Fibroblast of lung (primary cell): ENCODE data around the gene PTPN23. TPM values are rescaled to one million over a fixed set of nuclear protein-coding genes. Genes with fewer than 3 reads are reported as not detected.

Experiments
- DNase-seq, 2 donors: peaks; one replicate each; pipeline versions ENCODE4 v3.0.0 to v3.0.0-alpha.2; 2010; ENCODE audit warnings: low read depth in 2 of 2
- H2AFZ ChIP-seq: 2 replicates; pipeline ENCODE4 v1.5.1; 2012; ENCODE audit warnings: low read length, control low read depth, inconsistent platforms
- H3K27ac ChIP-seq: 2 replicates; pipeline ENCODE4 v1.5.1; 2011; ENCODE audit warnings: low read length, control low read depth; ENCODE audit not compliant: insufficient read depth
- H3K27me3 ChIP-seq: 2 replicates; pipeline ENCODE4 v1.5.1; 2011; ENCODE audit warnings: mild to moderate bottlenecking, low read length; ENCODE audit not compliant: control insufficient read depth, insufficient read depth
- H3K36me3 ChIP-seq: 2 replicates; pipeline ENCODE4 v1.5.1; 2011; ENCODE audit warnings: low read length; ENCODE audit not compliant: control insufficient read depth, insufficient read depth
- H3K4me1 ChIP-seq: 2 replicates; pipeline ENCODE4 v1.5.1; 2011; ENCODE audit warnings: low read length; ENCODE audit not compliant: control insufficient read depth, insufficient read depth; ENCODE audit errors: extremely low read depth
- H3K4me2 ChIP-seq: 2 replicates; pipeline ENCODE4 v1.5.1; 2011; ENCODE audit warnings: low read length, control low read depth; ENCODE audit not compliant: insufficient read depth; ENCODE audit errors: extremely low read depth
- H3K4me3 ChIP-seq, 4 experiments: fragments of 200-600 bp in 1 of 4; sonication (generic) in 1 of 4; replicated peaks in 1 of 4; 2 replicates each; pipeline ENCODE4 v1.5.1; 2011 to 2016; ENCODE audit warnings: low read length in 4 of 4, low read depth in 3 of 4, mild to moderate bottlenecking in 3 of 4, control low read depth in 2 of 4, inconsistent platforms in 1 of 4, mixed read lengths in 1 of 4; ENCODE audit not compliant: insufficient read depth in 1 of 4; ENCODE audit errors: control extremely low read depth in 1 of 4
- H3K79me2 ChIP-seq: 2 replicates; pipeline ENCODE4 v1.5.1; 2012; ENCODE audit warnings: mild to moderate bottlenecking, low read length, inconsistent platforms; ENCODE audit not compliant: control insufficient read depth, insufficient read depth
- H3K9ac ChIP-seq: 2 replicates; pipeline ENCODE4 v1.5.1; 2011; ENCODE audit warnings: mild to moderate bottlenecking, low read length, control low read depth; ENCODE audit not compliant: insufficient read depth
- H3K9me3 ChIP-seq: 2 replicates; pipeline ENCODE4 v1.5.1; 2012; ENCODE audit warnings: low read depth, low read length; ENCODE audit not compliant: control insufficient read depth, insufficient read depth
- H4K20me1 ChIP-seq: 2 replicates; pipeline ENCODE4 v1.5.1; 2011; ENCODE audit warnings: low read length; ENCODE audit not compliant: control insufficient read depth, insufficient read depth; ENCODE audit errors: extremely low read depth
- EZH2 ChIP-seq: IDR thresholded peaks from 2 replicates; pipeline ENCODE4 v1.5.1; 2012; ENCODE audit warnings: low read length, control low read depth, mild to moderate bottlenecking; ENCODE audit errors: missing control alignments
- polyA plus RNA-seq, 2 donors: library from polyadenylated mRNA; depleted of rRNA in 1 of 2; stranded (reverse) in 1 of 2; unstranded in 1 of 2; fragments of >200 nt; gene quantifications; 2 replicates each; pipeline ENCODE4 v1.2.1, GENCODE V29; 2011 to 2012; ENCODE audit warnings: missing spikeins in 1 of 2
- total RNA-seq: library from RNA; depleted of rRNA; stranded (reverse); fragments of >200 nt; gene quantifications from 2 replicates; pipeline ENCODE4 v1.2.1, GENCODE V29; 2014
- TF ChIP-seq, protein P1 (sequence below), 2 donors: IDR thresholded peaks in 1 of 2; conservative IDR thresholded peaks in 1 of 2; 1 replicate in 1 of 2; 2 replicates in 1 of 2; pipeline ENCODE4 v1.5.1; 2011 to 2012; ENCODE audit warnings: low read length in 2 of 2, control low read depth in 1 of 2, inconsistent platforms in 1 of 2, low read depth in 1 of 2, mild to moderate bottlenecking in 1 of 2

Gene PTPN23
- total and polyA plus RNA-seq, 2 donors (not counting 1 experiment from before 2014, with no cell fraction given): 1.5 to 19.7 TPM

DNA sequence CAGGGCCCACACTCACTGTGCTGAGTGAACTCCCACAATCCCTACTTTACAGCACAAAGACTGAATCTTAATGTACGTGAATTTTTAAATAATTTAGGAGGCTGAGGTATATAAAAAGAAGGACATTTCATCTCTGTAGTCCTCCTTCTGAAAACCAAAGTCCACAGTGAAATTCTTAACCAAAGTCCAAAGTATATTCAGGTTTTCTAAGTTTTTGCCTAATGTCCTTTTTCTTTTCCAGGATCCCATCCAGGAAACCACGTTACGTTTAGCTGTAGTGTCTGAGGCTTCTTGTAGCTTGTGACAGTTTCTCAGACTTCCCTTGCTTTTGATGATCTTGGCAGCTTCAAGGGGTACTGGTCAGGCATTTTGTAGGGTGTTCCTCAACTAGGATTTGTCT is 50.4 kb downstream of the PTPN23 start:
- H3K4me1 ChIP-seq: no peaks in the 10 kb centered on the region
- no peak overlapping the region for H3K4me2 ChIP-seq
- no peak overlapping the region for H3K27ac ChIP-seq
- H3K9me3 ChIP-seq: no peaks in the 10 kb centered on the region
- H3K27me3 ChIP-seq: no peaks in the 10 kb centered on the region
- H3K9ac ChIP-seq: no peak overlapping the region
- no peak overlapping the region for H2AFZ ChIP-seq
- no peak for DNase-seq
- no peak overlapping the region for H3K4me3 ChIP-seq
- no peaks in the 10 kb centered on the region for H4K20me1 ChIP-seq
- H3K79me2 ChIP-seq: no peaks in the 10 kb centered on the region
- TF ChIP-seq, protein P1, sequence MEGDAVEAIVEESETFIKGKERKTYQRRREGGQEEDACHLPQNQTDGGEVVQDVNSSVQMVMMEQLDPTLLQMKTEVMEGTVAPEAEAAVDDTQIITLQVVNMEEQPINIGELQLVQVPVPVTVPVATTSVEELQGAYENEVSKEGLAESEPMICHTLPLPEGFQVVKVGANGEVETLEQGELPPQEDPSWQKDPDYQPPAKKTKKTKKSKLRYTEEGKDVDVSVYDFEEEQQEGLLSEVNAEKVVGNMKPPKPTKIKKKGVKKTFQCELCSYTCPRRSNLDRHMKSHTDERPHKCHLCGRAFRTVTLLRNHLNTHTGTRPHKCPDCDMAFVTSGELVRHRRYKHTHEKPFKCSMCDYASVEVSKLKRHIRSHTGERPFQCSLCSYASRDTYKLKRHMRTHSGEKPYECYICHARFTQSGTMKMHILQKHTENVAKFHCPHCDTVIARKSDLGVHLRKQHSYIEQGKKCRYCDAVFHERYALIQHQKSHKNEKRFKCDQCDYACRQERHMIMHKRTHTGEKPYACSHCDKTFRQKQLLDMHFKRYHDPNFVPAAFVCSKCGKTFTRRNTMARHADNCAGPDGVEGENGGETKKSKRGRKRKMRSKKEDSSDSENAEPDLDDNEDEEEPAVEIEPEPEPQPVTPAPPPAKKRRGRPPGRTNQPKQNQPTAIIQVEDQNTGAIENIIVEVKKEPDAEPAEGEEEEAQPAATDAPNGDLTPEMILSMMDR (conservative IDR thresholded peaks at IDR 0.05 in 1 of 2, IDR thresholded peaks at IDR 0.05 in 1 of 2; ENCODE audit: low read depth in 1 of 2, low read length in 2 of 2): no peak
- TF ChIP-seq EZH2: no peak
- H3K36me3 ChIP-seq: peaks cover 9% of the 10 kb centered on the region

DNA sequence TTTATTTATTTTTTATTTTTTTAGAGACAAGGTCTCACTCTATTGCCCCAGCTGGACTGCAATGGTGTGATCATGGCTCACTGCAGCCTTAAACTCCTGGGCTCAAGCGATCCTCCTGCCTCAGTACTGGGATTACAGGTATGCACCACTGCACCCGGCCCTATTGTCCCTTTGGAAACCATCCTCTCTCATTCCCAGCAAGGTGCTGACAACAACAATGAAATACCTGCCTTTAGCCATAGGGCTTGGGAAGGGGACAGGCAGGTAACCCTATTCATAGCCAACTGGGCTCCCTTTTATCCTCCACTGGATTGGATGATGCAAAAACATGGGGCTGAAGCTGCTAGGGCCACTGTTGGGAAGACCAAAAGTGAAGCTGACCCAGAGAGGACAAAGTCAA is 51.9 kb downstream of the PTPN23 start:
- no peaks in the 10 kb centered on the region for H3K79me2 ChIP-seq
- DNase-seq: no peak
- H3K27me3 ChIP-seq: no peaks in the 10 kb centered on the region
- no peak overlapping the region for H3K9ac ChIP-seq
- H3K4me2 ChIP-seq: no peak overlapping the region
- H3K4me3 ChIP-seq: no peak overlapping the region
- no peaks in the 10 kb centered on the region for H3K4me1 ChIP-seq
- no peaks in the 10 kb centered on the region for H3K9me3 ChIP-seq
- no peaks in the 10 kb centered on the region for H4K20me1 ChIP-seq
- H2AFZ ChIP-seq: no peak overlapping the region
- no peak for TF ChIP-seq EZH2
- TF ChIP-seq, protein P1 (conservative IDR thresholded peaks at IDR 0.05 in 1 of 2, IDR thresholded peaks at IDR 0.05 in 1 of 2; ENCODE audit: low read depth in 1 of 2, low read length in 2 of 2): no peak
- no peak overlapping the region for H3K27ac ChIP-seq
- H3K36me3 ChIP-seq: peaks cover 9% of the 10 kb centered on the region

DNA sequence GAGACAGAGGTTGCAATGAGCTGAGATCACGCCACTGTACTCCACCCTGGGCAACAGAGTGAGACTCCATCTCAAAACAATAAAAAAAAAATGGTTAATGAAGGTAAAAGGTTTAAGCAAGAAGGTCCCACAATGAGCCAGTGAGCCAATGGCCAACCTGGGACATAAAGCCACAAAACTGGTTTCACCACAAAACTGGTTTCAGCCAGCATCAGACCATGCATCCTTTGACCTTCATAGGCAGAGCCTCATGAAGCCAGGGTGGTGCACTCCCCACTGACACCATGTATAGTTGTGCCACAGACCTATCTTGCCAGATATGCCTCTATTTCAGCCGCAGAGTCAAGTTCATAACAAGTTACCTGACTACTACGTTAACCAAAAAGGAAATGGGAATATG is 53.0 kb downstream of the PTPN23 start:
- TF ChIP-seq, protein P1 (conservative IDR thresholded peaks at IDR 0.05 in 1 of 2, IDR thresholded peaks at IDR 0.05 in 1 of 2; ENCODE audit: low read depth in 1 of 2, low read length in 2 of 2): no peak
- TF ChIP-seq EZH2: no peak
- Histone ChIP-seq H3K9ac (no peak overlapping the region), H3K27me3 (no peaks in the 10 kb centered on the region), H3K9me3 (no peaks in the 10 kb centered on the region), H3K4me1 (no peaks in the 10 kb centered on the region), H3K27ac (no peak overlapping the region), H2AFZ (no peak overlapping the region), H3K4me2 (no peak overlapping the region), H3K4me3 (no peak overlapping the region), H3K79me2 (no peaks in the 10 kb centered on the region), H3K36me3 (peaks cover 7% of the 10 kb centered on the region), H4K20me1 (no peaks in the 10 kb centered on the region)
- DNase-seq: no peak
